DND-41 (cell line): Measurements from ENCODE around the gene NRGN.

ENCODE experiments used
- CTCF ChIP-seq: IDR thresholded peaks from 2 replicates; pipeline ENCODE4 v1.5.1; 2012; ENCODE audit warnings: borderline replicate concordance, low read length, moderate library complexity, mild to moderate bottlenecking; ENCODE audit not compliant: poor library complexity, severe bottlenecking; ENCODE audit errors: extremely low read depth
- EZH2 ChIP-seq: IDR thresholded peaks from 3 replicates; pipeline ENCODE4 v1.6.1; 2012; ENCODE audit warnings: borderline replicate concordance, low read depth, mild to moderate bottlenecking, moderate library complexity, low read length, inconsistent platforms; ENCODE audit not compliant: severe bottlenecking

- TF ChIP-seq CTCF (no peak), EZH2 (no peak)
Measured at GRCh38 chr11:124719534-124719933, 20.2 kb upstream of the NRGN start.
